ENCODE results near the gene NUDC. TPM values are rescaled to one million over a fixed set of nuclear protein-coding genes. Genes with fewer than 3 reads are reported as not detected.
A peak's percentile ranks its signal among the peaks of the same experiment; 100 is the strongest.

The NUDC gene
- total RNA-seq, 1 donor from 2014 or later, result 19.2 TPM

GRCh38 chr1:26882696-26883463, 38.7 kb upstream of the NUDC start:
- Histone ChIP-seq H3K36me3 (peaks cover 86 to 91% of the 10 kb centered on the region in 2 donors), H3K27ac (no peak overlapping the region), H3K4me3 (no peak overlapping the region), H3K27me3 (no peaks in the 10 kb centered on the region), H3K4me1 (peaks cover 0 to 3% of the 10 kb centered on the region in 2 donors), H3K9me3 (no peaks in the 10 kb centered on the region)
- TF ChIP-seq CTCF (IDR thresholded peaks at IDR 0.05), result no peak
- intact Hi-C loops (cut with DNase I), result no loop called here
- no peak for DNase-seq (ENCODE audit: low spot score in 2 of 2)

GRCh38 chr1:26887125-26887524, 34.4 kb upstream of the NUDC start:
- no peak for DNase-seq (ENCODE audit: low spot score in 2 of 2)
- peaks cover 64 to 71% of the 10 kb centered on the region in 2 donors for H3K36me3 ChIP-seq
- intact Hi-C loops (cut with DNase I), result no loop called here

GRCh38 chr1:26888231-26888630, 33.3 kb upstream of the NUDC start:
- no peak for DNase-seq (ENCODE audit: low spot score in 2 of 2)
- no peak overlapping the region for H3K27ac ChIP-seq
- peaks cover 9 to 20% of the 10 kb centered on the region in 2 donors for H3K4me1 ChIP-seq
- intact Hi-C loops (cut with DNase I), result no loop called here
- H3K4me3 ChIP-seq, result no peak overlapping the region
- H3K27me3 ChIP-seq, result no peaks in the 10 kb centered on the region
- H3K9me3 ChIP-seq, result no peaks in the 10 kb centered on the region
- peaks cover 63 to 71% of the 10 kb centered on the region in 2 donors for H3K36me3 ChIP-seq
- TF ChIP-seq CTCF (IDR thresholded peaks at IDR 0.05), result no peak

More at GRCh38 chr1:26887125-26887524, 34.4 kb upstream of the NUDC start:
- Histone ChIP-seq H3K27me3 (no peaks in the 10 kb centered on the region), H3K27ac (no peak overlapping the region), H3K9me3 (no peaks in the 10 kb centered on the region), H3K4me3 (no peak overlapping the region), H3K4me1 (peaks cover 9 to 20% of the 10 kb centered on the region in 2 donors)
- peak in 1 of 3 experiments; percentile 28 for TF ChIP-seq CTCF (IDR thresholded peaks at IDR 0.05)

- intact Hi-C loops (cut with DNase I), result loop anchor here (1.0 kb wide), 2 partner anchors 10 to 25 kb away; partner anchors contain the start of gene GPATCH3
- Histone ChIP-seq H3K4me3 (peak within 1 kb of the TSS; percentile 92 to 97), H3K4me1 (peaks cover 9 to 20% of the 10 kb centered on the region in 2 donors), H3K9me3 (no peaks in the 10 kb centered on the region), H3K27ac (peak within 1 kb of the TSS; percentile 92 to 96), H3K36me3 (peaks cover 62 to 71% of the 10 kb centered on the region in 2 donors), H3K27me3 (no peaks in the 10 kb centered on the region)
- peak; percentile 18 to 84 for DNase-seq (ENCODE audit: low spot score in 2 of 2)
- TF ChIP-seq CTCF (IDR thresholded peaks at IDR 0.05), result no peak
These were observed 31.7 kb upstream of the NUDC start, which contains the start of gene GPN2 for GRCh38 chr1:26889551-26890466. Gene GPN2 (minus strand): TSS chr1:26890283. CDS start chr1:26890096, 187 bp downstream.

GRCh38 chr1:26890467-26890796, 31.1 kb upstream of the NUDC start:
- intact Hi-C loops (cut with DNase I), result loop anchor here (1.0 kb wide), 2 partner anchors 10 to 25 kb away; partner anchors contain the start of gene GPATCH3
- H3K9me3 ChIP-seq, result no peaks in the 10 kb centered on the region
- no peak for DNase-seq (ENCODE audit: low spot score in 2 of 2)
- H3K4me3 ChIP-seq, result peak overlapping the region; percentile 92 to 97
- H3K4me1 ChIP-seq, result peaks cover 9 to 20% of the 10 kb centered on the region in 2 donors
- no peak for TF ChIP-seq CTCF (IDR thresholded peaks at IDR 0.05)
- H3K36me3 ChIP-seq, result peaks cover 60 to 69% of the 10 kb centered on the region in 2 donors
- H3K27me3 ChIP-seq, result no peaks in the 10 kb centered on the region
- peak overlapping the region; percentile 92 to 96 for H3K27ac ChIP-seq

Measured in ascending aorta (tissue), 2 donors.